ENCODE data around the gene IL36G.
A peak's percentile ranks its signal among the peaks of the same experiment; 100 is the strongest.
"Not testable (repeated sequence)": the region's sequence is repeated elsewhere in the genome, so short reads cannot be mapped to it uniquely, and the experiment has no call there.

IL36G gene

GRCh38 chr2:112977559-112978056, at the start of gene IL36G:
TSS of gene IL36G (plus strand) at chr2:112978006. CDS start at chr2:112978639, 633 bp downstream.
- no peak for DNase-seq (ENCODE audit: low read depth)

GRCh38 chr2:112933261-112933660, 44.5 kb upstream of the IL36G start:
- DNase-seq (ENCODE audit: low read depth) = no peak

- not testable (repeated sequence) for DNase-seq (ENCODE audit: low read depth)
These were observed 43.7 kb upstream of the IL36G start for GRCh38 chr2:112934117-112934516.

GRCh38 chr2:112936927-112937232, 40.9 kb upstream of the IL36G start:
- DNase-seq (ENCODE audit: low read depth) = no peak

GRCh38 chr2:112938904-112939303, 38.9 kb upstream of the IL36G start:
- DNase-seq (ENCODE audit: low read depth) = no peak

- no peak for DNase-seq (ENCODE audit: low read depth)
These were observed 38.4 kb upstream of the IL36G start for GRCh38 chr2:112939425-112939824.

GRCh38 chr2:112940859-112941625, 36.8 kb upstream of the IL36G start:
- DNase-seq (ENCODE audit: low read depth) = no peak

GRCh38 chr2:112941753-112942653, 35.8 kb upstream of the IL36G start:
- DNase-seq (ENCODE audit: low read depth) = peak; percentile 13

- DNase-seq (ENCODE audit: low read depth) = no peak
These were observed 35.2 kb upstream of the IL36G start for GRCh38 chr2:112942654-112943002.

GRCh38 chr2:112944971-112945370, 32.8 kb upstream of the IL36G start:
- no peak for DNase-seq (ENCODE audit: low read depth)

- DNase-seq (ENCODE audit: low read depth) = no peak
These were observed 31.7 kb upstream of the IL36G start for GRCh38 chr2:112946086-112946485.

- no peak for DNase-seq (ENCODE audit: low read depth)
These were observed 30.4 kb upstream of the IL36G start for GRCh38 chr2:112947374-112947773.

GRCh38 chr2:112949456-112949855, 28.4 kb upstream of the IL36G start:
- no peak for DNase-seq (ENCODE audit: low read depth)

GRCh38 chr2:112954364-112954763, 23.4 kb upstream of the IL36G start:
- no peak for DNase-seq (ENCODE audit: low read depth)

GRCh38 chr2:112957511-112957910, 20.3 kb upstream of the IL36G start:
- DNase-seq (ENCODE audit: low read depth) = no peak

- DNase-seq (ENCODE audit: low read depth) = no peak
These were observed 19.2 kb upstream of the IL36G start for GRCh38 chr2:112958428-112959108.

GRCh38 chr2:112959109-112959812, 18.5 kb upstream of the IL36G start:
- DNase-seq (ENCODE audit: low read depth) = no peak

GRCh38 chr2:112960230-112960825, 17.5 kb upstream of the IL36G start:
- no peak for DNase-seq (ENCODE audit: low read depth)

GRCh38 chr2:112962308-112963175, 15.3 kb upstream of the IL36G start:
- DNase-seq (ENCODE audit: low read depth) = no peak

- DNase-seq (ENCODE audit: low read depth) = no peak
These were observed 10.8 kb upstream of the IL36G start for GRCh38 chr2:112967023-112967422.

Data from activated T-helper 9 cell treated with anti-CD3 and anti-CD28 coated beads, Interleukin-2, amount 50 U/mL, for 16 hours (primary cell).